GM21526 (cell line): ENCODE results near the gene NUP50.

Source experiments
- ATAC-seq: cut with Tn5 transposase; IDR thresholded peaks from one replicate; pipeline ENCODE4 v1.9.1; 2021; ENCODE audit warnings: moderate library complexity; ENCODE audit not compliant: unreplicated experiment, low FRiP score

The NUP50 gene

GRCh38 chr22:45163451-45164269 lies at the start of gene NUP50:
NUP50 (plus strand) TSS chr22:45163925; CDS start chr22:45168178, 4,253 bp downstream.
- peak; percentile 82 for ATAC-seq

DNA sequence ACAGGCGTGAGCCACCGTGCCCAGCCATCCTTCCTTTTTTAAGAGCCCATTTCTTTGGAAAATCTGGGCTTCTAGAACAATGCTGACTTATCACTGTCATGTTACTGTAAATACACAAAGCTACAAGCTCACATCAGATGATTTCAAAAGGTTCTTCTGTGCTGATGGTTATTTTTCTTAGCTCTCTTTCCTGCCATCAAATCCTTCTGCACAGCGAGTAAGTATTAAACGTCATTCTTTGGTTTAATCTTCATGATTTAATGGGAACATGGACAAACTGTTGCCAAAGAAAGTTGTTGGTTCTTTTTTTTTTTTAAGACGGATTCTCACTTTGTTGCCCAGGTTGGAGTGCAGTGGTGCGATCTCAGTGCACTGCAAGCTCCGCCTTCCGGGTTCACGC lies 43.3 kb upstream of the NUP50 start:
- no peak for ATAC-seq

DNA sequence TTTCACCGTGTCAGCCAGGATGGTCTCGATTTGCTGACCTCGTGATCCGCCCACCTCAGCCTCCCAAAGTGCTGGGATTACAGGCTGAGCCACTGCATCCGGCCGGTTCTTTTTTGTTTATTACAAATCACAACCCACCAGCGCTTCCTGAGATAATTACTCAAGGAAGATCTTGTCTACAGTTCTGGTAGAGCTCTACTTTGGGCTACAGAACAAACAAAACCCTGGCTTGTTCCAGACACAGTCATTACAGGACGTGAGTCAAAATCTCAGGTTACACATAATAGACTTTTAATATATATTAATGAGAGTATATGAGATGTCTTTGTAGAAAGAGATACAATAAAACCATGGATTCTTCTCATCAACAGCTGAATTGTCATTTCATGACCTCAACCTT lies 42.8 kb upstream of the NUP50 start:
- ATAC-seq, result no peak

GRCh38 chr22:45124176-45124847 lies 39.4 kb upstream of the NUP50 start:
- ATAC-seq, result no peak

- ATAC-seq, result no peak
Observed at GRCh38 chr22:45125188-45125587, 38.5 kb upstream of the NUP50 start.

GRCh38 chr22:45127866-45128265 lies 35.9 kb upstream of the NUP50 start:
- no peak for ATAC-seq

DNA sequence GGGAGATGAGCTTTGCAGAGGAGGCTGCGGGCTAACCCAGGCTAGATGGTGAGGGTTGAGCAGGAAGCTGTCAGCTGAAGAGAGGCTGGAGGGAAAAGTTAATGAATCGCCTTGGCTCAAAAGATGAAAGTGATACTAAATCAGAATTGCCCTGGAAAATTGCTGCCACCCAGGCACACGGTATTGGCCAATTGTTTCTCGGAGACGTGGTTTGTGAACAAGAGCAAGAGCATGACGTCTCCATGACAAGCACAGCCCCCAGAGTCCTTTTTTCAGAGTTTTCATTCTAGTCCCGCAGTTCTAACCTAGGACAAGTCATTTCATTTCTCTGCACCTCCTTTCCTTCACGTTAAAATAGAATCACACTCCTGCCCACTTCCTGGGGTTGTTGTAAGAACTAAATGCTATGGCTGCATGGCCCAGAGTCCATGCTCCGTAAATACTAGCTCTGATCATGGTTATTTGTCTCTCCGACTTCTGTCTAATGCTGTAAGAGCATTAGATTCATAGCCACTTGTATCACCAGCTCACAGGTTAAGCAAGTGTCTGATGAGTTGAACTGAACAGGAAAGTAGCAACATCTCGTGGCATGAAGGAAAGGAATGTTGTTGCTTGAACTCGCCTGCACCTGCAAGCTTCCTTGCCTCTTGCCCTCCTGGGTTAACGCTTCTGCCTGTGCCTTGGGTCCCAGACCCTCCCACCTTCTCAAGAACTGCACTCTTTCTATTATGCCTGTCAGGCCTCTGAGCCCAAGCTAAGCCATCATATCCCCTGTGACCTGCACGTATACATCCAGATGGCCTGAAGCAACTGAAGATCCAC lies 33.8 kb upstream of the NUP50 start:
- ATAC-seq, result no peak

DNA sequence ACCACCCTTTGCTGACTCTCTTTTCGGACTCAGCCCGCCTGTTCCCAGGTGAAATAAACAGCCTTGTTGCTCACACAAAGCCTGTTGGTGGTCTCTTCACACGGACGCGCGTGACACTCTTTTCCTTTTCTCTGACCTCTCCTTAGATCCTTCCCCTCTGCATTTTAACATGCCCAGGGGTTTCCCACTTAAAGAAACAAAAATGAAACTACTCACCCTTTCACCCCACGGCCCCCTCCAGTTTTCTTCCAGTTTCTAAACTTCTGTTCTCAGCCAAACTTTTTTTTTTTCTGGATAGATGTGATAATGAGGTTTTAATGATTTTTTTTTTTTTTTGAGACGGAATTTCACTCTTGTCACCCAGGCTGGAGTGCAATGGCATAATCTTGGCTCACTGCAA lies 32.8 kb upstream of the NUP50 start:
- no peak for ATAC-seq

DNA sequence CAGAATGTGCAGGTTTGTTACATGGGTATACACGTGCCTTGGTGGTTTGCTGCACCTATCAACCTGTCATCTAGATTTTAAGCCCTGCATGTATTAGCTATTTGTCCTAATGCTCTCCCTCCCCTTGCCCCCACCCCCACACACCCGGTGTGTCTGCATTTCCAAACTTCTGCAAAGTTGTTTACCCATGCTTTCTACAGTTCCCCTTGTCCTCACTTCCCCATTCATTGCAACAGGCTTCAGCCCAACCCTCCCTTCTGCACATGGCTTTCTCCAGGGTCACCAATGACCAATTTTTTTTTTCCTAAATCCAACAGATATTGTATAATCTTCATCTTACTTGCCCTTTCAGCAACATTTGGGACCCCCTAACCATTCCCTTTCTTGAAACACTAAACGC lies 32.0 kb upstream of the NUP50 start:
- ATAC-seq, result no peak

- ATAC-seq, result no peak
Observed at GRCh38 chr22:45134313-45134712, 29.4 kb upstream of the NUP50 start.

DNA sequence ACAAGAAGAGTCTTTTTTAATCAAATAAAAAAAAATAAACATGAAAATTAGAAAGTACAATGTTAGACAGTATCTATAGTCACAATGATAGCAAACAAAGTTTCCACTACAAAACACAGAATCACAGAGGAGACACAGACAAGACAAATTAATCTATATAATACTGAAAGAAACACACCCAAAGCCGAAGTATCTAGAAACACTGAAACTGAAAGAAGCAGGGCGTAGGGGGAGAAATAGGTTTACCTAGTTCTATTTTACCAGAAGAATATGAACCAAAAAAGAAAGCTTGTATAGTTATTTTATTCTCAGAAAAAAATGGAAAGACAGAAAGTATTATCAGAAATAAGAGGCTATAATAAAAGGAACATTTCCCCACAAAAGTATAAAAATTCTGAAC lies 27.1 kb upstream of the NUP50 start:
- ATAC-seq, result no peak

DNA sequence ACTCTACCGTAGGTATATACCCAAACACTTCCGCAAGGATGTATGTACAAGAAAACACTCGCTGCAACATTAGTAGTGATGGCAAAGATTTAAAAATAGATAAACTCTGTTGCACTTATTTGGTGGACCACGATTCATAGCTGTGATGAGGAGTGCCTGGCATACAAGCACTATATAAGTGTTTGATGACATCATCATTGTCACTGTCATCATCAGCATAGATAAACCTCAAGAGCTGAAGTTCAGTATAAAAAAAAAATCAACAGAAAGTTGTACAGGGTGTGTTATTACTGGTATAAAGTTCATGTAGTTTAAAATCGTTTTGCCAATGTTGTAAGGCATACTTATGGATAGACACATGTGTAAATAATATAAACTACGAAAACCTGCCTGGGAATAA lies 24.0 kb upstream of the NUP50 start:
- ATAC-seq, result no peak

GRCh38 chr22:45142376-45142775 lies 21.3 kb upstream of the NUP50 start:
- no peak for ATAC-seq

- ATAC-seq, result no peak
Observed at GRCh38 chr22:45144916-45145315, 18.8 kb upstream of the NUP50 start.

GRCh38 chr22:45149671-45150070 lies 14.1 kb upstream of the NUP50 start:
- no peak for ATAC-seq

- ATAC-seq, result no peak
Observed at GRCh38 chr22:45150139-45150538, 13.6 kb upstream of the NUP50 start.

DNA sequence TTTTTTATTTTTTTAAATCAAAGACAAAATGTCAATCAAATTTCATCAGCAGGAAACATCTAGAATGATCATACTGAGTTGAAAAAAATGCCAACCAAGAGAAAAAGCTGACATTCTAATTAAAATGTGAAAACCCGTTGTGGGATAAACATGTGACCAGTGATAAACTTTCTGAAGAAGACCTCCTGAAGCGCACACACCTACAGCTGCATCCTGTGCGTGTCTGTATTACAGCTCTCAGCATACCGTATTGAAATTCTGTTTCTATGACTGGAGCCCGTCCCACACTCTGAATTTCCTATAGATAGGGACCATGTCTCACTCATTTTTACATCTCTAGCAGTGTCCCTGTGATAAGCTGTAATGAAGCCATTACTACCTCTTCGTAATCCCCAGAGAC lies 12.2 kb upstream of the NUP50 start:
- ATAC-seq, result no peak

GRCh38 chr22:45154383-45154782 lies 9.3 kb upstream of the NUP50 start:
- no peak for ATAC-seq

GRCh38 chr22:45155050-45155840 lies 8.5 kb upstream of the NUP50 start:
- ATAC-seq, result no peak

DNA sequence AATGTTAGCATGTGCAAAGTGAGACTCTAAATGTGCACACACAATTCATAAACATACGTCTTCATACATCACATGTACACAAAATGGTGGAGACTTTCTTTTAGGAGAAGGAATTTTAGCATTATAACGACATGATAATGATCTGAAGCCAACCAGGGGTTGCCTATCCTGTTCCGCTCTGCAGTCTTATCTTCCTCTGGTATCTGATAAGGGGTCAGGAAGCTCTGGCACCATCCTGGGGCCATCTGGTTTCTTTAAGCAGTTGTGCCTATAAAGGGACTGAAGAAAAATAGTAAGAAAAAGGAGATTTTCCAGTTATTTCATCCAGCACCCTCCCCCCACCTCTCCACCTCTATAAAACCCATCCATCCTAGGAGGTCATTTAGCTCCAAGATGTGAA lies 5.8 kb upstream of the NUP50 start:
- no peak for ATAC-seq
